ENCODE measurements around the gene ZDHHC21. TPM values are rescaled to one million over a fixed set of nuclear protein-coding genes. Genes with fewer than 3 reads are reported as not detected.
A peak's percentile ranks its signal among the peaks of the same experiment; 100 is the strongest.

The ZDHHC21 gene
- 7.6 and 8.9 TPM in 2 replicates for total RNA-seq (2012; rRNA removed)

GRCh38 chr9:14693251-14693861, at the start of gene ZDHHC21:
TSS of gene ZDHHC21 (minus strand) at chr9:14693432. CDS start at chr9:14674340, 19,092 bp downstream.
- Histone ChIP-seq H3K4me2 (ENCODE audit: low read length) (peak within 1 kb of the TSS; percentile 91), H3K36me3 (ENCODE audit: insufficient read depth, low read length) (peaks cover 5% of the 10 kb centered on the region), H3K9me3 (replicated peaks; ENCODE audit: low read length) (no peaks in the 10 kb centered on the region), H3K27me3 (ENCODE audit: control insufficient read depth, insufficient read depth, low read length) (peaks cover 6% of the 10 kb centered on the region), H3K4me3 (ENCODE audit: low read length) (peak within 1 kb of the TSS; percentile 80), H3K4me1 (ENCODE audit: control insufficient read depth, insufficient read depth, low read length) (peaks cover 27% of the 10 kb centered on the region), H3K9ac (ENCODE audit: low read depth, low read length) (peak within 1 kb of the TSS; percentile 81)

GRCh38 chr9:14741369-14741768, 48.1 kb upstream of the ZDHHC21 start:
- no peak overlapping the region for H3K4me2 ChIP-seq (ENCODE audit: low read length)
- no peaks in the 10 kb centered on the region for H3K9me3 ChIP-seq (replicated peaks; ENCODE audit: low read length)
- no peak overlapping the region for H3K4me3 ChIP-seq (ENCODE audit: low read length)
- H3K27me3 ChIP-seq (ENCODE audit: control insufficient read depth, insufficient read depth, low read length): peaks cover 4% of the 10 kb centered on the region
- no peaks in the 10 kb centered on the region for H3K4me1 ChIP-seq (ENCODE audit: control insufficient read depth, insufficient read depth, low read length)
- no peaks in the 10 kb centered on the region for H3K36me3 ChIP-seq (ENCODE audit: insufficient read depth, low read length)
- no peak overlapping the region for H3K9ac ChIP-seq (ENCODE audit: low read depth, low read length)

- H3K9ac ChIP-seq (ENCODE audit: low read depth, low read length): no peak overlapping the region
- no peak overlapping the region for H3K4me3 ChIP-seq (ENCODE audit: low read length)
- no peaks in the 10 kb centered on the region for H3K4me1 ChIP-seq (ENCODE audit: control insufficient read depth, insufficient read depth, low read length)
- no peaks in the 10 kb centered on the region for H3K36me3 ChIP-seq (ENCODE audit: insufficient read depth, low read length)
- peaks cover 15% of the 10 kb centered on the region for H3K27me3 ChIP-seq (ENCODE audit: control insufficient read depth, insufficient read depth, low read length)
- no peak overlapping the region for H3K4me2 ChIP-seq (ENCODE audit: low read length)
- H3K9me3 ChIP-seq (replicated peaks; ENCODE audit: low read length): no peaks in the 10 kb centered on the region
Measured at GRCh38 chr9:14733133-14733532, 39.9 kb upstream of the ZDHHC21 start.

- H3K9ac ChIP-seq (ENCODE audit: low read depth, low read length): no peak overlapping the region
- H3K4me1 ChIP-seq (ENCODE audit: control insufficient read depth, insufficient read depth, low read length): no peaks in the 10 kb centered on the region
- no peak overlapping the region for H3K4me3 ChIP-seq (ENCODE audit: low read length)
- H3K36me3 ChIP-seq (ENCODE audit: insufficient read depth, low read length): no peaks in the 10 kb centered on the region
- H3K4me2 ChIP-seq (ENCODE audit: low read length): no peak overlapping the region
- peaks cover 12% of the 10 kb centered on the region for H3K27me3 ChIP-seq (ENCODE audit: control insufficient read depth, insufficient read depth, low read length)
- no peaks in the 10 kb centered on the region for H3K9me3 ChIP-seq (replicated peaks; ENCODE audit: low read length)
Measured at GRCh38 chr9:14731294-14731981, 38.2 kb upstream of the ZDHHC21 start.

DNA sequence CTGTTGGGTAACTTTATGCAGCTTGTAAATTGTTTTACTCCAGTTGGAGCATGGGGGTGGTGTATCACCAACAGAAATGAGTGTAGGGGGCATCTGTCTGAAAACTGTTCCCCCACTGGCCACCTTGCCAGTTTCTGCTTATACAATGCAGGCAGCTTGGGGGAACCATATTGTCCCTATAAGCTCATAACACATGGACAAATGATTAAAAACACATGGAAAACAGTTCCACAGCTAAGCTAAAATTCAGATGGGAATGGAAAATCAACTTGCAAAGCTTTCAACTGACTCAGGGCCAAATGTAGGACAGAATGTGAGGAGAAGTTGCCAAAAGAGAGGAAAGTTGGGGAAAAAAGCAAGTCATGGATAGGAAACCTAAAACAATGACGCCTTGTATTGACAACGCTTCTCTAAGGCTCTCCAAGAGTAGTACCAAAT, 37.2 kb upstream of the ZDHHC21 start:
- H3K9ac ChIP-seq (ENCODE audit: low read depth, low read length): no peak overlapping the region
- H3K4me2 ChIP-seq (ENCODE audit: low read length): no peak overlapping the region
- H3K4me1 ChIP-seq (ENCODE audit: control insufficient read depth, insufficient read depth, low read length): no peaks in the 10 kb centered on the region
- no peaks in the 10 kb centered on the region for H3K9me3 ChIP-seq (replicated peaks; ENCODE audit: low read length)
- H3K4me3 ChIP-seq (ENCODE audit: low read length): no peak overlapping the region
- H3K36me3 ChIP-seq (ENCODE audit: insufficient read depth, low read length): no peaks in the 10 kb centered on the region
- peaks cover 12% of the 10 kb centered on the region for H3K27me3 ChIP-seq (ENCODE audit: control insufficient read depth, insufficient read depth, low read length)

GRCh38 chr9:14723301-14723700, 30.1 kb upstream of the ZDHHC21 start:
- Histone ChIP-seq H3K9me3 (replicated peaks; ENCODE audit: low read length) (no peaks in the 10 kb centered on the region), H3K4me3 (ENCODE audit: low read length) (no peak overlapping the region), H3K4me2 (ENCODE audit: low read length) (no peak overlapping the region), H3K27me3 (ENCODE audit: control insufficient read depth, insufficient read depth, low read length) (peaks cover 25% of the 10 kb centered on the region), H3K36me3 (ENCODE audit: insufficient read depth, low read length) (no peaks in the 10 kb centered on the region), H3K9ac (ENCODE audit: low read depth, low read length) (no peak overlapping the region), H3K4me1 (ENCODE audit: control insufficient read depth, insufficient read depth, low read length) (no peaks in the 10 kb centered on the region)

GRCh38 chr9:14722391-14723035, 29.3 kb upstream of the ZDHHC21 start, which contains the start of gene CER1:
TSS of gene CER1 (minus strand) at chr9:14722733. CDS start at chr9:14722672, 61 bp downstream.
- H3K4me3 ChIP-seq (ENCODE audit: low read length): no peak within 1 kb of the TSS
- H3K4me1 ChIP-seq (ENCODE audit: control insufficient read depth, insufficient read depth, low read length): no peaks in the 10 kb centered on the region
- H3K9me3 ChIP-seq (replicated peaks; ENCODE audit: low read length): no peaks in the 10 kb centered on the region
- no peak within 1 kb of the TSS for H3K4me2 ChIP-seq (ENCODE audit: low read length)
- no peak within 1 kb of the TSS for H3K9ac ChIP-seq (ENCODE audit: low read depth, low read length)
- peaks cover 25% of the 10 kb centered on the region for H3K27me3 ChIP-seq (ENCODE audit: control insufficient read depth, insufficient read depth, low read length)
- no peaks in the 10 kb centered on the region for H3K36me3 ChIP-seq (ENCODE audit: insufficient read depth, low read length)

DNA sequence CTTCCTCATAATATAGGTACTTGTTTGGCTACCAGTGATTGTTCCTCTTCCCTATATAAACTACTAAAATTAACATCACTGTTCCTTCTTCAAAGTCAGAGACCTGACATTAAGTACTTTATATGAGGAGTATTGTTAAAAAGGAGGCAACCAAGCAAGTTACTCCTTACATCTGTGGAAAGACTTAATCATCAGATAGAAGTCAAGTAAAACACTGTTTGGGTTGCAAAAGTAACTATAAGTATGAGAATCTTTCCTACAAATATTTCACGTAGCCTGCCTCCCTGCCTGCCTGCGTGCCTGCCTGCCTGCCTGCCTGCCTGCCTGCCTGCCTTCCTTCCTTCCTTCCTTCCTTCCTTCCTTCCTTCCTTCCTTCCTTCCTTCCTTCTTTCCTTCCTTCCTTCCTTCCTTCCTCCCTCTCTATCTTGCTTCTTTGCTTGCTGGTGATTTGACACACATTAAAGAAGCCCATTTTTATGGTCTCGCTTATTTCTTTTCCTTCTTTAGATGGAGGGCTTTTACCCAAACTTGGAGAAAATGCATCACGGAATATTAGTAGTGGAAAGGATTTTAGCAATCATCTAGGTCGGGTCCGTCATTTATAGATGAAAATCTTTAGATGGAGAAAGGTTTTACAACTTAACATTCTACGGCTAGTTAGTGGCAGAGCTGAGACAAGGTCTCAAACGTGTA, 26.1 kb upstream of the ZDHHC21 start:
- H3K9ac ChIP-seq (ENCODE audit: low read depth, low read length): no peak overlapping the region
- no peaks in the 10 kb centered on the region for H3K4me1 ChIP-seq (ENCODE audit: control insufficient read depth, insufficient read depth, low read length)
- H3K4me2 ChIP-seq (ENCODE audit: low read length): no peak overlapping the region
- H3K4me3 ChIP-seq (ENCODE audit: low read length): no peak overlapping the region
- peaks cover 28% of the 10 kb centered on the region for H3K27me3 ChIP-seq (ENCODE audit: control insufficient read depth, insufficient read depth, low read length)
- H3K36me3 ChIP-seq (ENCODE audit: insufficient read depth, low read length): no peaks in the 10 kb centered on the region
- H3K9me3 ChIP-seq (replicated peaks; ENCODE audit: low read length): no peaks in the 10 kb centered on the region

DNA sequence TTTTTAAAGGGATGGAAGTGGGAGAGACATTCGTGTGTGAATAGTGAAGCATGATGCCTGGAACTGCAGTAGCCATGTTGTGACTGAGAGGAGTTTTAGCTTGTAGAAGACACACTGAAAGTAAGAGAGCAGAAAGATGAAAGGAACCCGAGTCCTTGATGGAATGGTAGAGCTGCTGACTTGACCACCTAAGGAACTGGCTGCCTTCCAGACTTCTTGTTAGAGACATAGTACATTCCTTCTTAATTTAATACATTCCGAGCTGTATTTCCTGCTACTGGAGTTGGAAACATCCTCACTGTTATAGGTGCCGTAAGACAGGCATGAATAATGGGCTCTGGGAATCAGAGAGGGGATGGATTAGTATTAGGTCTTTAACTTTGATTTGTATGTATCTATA, 21.9 kb upstream of the ZDHHC21 start:
- Histone ChIP-seq H3K4me3 (ENCODE audit: low read length) (no peak overlapping the region), H3K36me3 (ENCODE audit: insufficient read depth, low read length) (no peaks in the 10 kb centered on the region), H3K9me3 (replicated peaks; ENCODE audit: low read length) (no peaks in the 10 kb centered on the region), H3K9ac (ENCODE audit: low read depth, low read length) (no peak overlapping the region), H3K4me2 (ENCODE audit: low read length) (no peak overlapping the region), H3K4me1 (ENCODE audit: control insufficient read depth, insufficient read depth, low read length) (peaks cover 2% of the 10 kb centered on the region), H3K27me3 (ENCODE audit: control insufficient read depth, insufficient read depth, low read length) (peaks cover 10% of the 10 kb centered on the region)

DNA sequence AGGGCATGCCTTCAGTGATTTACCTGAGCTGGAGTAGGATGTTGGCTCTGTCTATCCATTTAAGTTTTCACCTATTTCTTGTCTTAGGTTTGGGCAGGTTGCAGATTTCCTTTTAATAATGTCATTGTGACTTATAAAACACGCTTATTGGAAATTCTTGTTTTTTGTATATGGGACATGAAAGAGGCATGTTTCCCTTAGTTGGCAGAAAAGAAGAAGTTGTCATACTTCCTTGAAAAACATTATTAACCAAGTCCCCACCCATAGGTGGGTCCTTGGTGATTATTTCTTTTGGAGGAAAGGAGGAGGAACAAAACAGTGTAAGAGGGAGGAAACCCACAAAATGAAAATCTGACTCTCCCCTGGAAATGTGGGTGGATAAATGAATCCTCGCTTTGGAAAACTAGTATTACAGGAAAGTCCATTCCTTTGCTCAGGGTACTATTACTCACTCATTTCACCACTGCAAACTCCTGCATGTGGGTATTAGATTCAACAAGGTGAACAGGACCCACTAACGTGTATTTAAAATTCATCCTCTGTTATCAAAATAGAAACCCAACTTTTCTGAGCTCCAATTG, 20.0 kb upstream of the ZDHHC21 start:
- Histone ChIP-seq H3K9me3 (replicated peaks; ENCODE audit: low read length) (no peaks in the 10 kb centered on the region), H3K36me3 (ENCODE audit: insufficient read depth, low read length) (no peaks in the 10 kb centered on the region), H3K4me3 (ENCODE audit: low read length) (no peak overlapping the region), H3K4me1 (ENCODE audit: control insufficient read depth, insufficient read depth, low read length) (peaks cover 2% of the 10 kb centered on the region), H3K9ac (ENCODE audit: low read depth, low read length) (no peak overlapping the region), H3K4me2 (ENCODE audit: low read length) (no peak overlapping the region), H3K27me3 (ENCODE audit: control insufficient read depth, insufficient read depth, low read length) (peaks cover 3% of the 10 kb centered on the region)

GRCh38 chr9:14710804-14711203, 17.6 kb upstream of the ZDHHC21 start:
- no peak overlapping the region for H3K4me3 ChIP-seq (ENCODE audit: low read length)
- H3K9ac ChIP-seq (ENCODE audit: low read depth, low read length): no peak overlapping the region
- H3K9me3 ChIP-seq (replicated peaks; ENCODE audit: low read length): no peaks in the 10 kb centered on the region
- H3K4me2 ChIP-seq (ENCODE audit: low read length): no peak overlapping the region
- peaks cover under 1% of the 10 kb centered on the region for H3K27me3 ChIP-seq (ENCODE audit: control insufficient read depth, insufficient read depth, low read length)
- peaks cover 2% of the 10 kb centered on the region for H3K4me1 ChIP-seq (ENCODE audit: control insufficient read depth, insufficient read depth, low read length)
- no peaks in the 10 kb centered on the region for H3K36me3 ChIP-seq (ENCODE audit: insufficient read depth, low read length)
